WTC11 (cell line): Measurements from ENCODE around the gene BACH2.

ENCODE experiments used
- CTCF ChIP-seq: fragments of 200-600 bp; IDR thresholded peaks from 2 replicates; pipeline ENCODE4 v1.8.0; 2022; ENCODE audit warnings: antibody characterized with exemption
- E2F1 ChIP-seq: sonication (generic); formaldehyde crosslinking; IDR thresholded peaks from 2 replicates; pipeline ENCODE4 v1.8.0; 2022; ENCODE audit warnings: mild to moderate bottlenecking, missing genetic modification reagents
- NFYB ChIP-seq: sonication (generic); formaldehyde crosslinking; conservative IDR thresholded peaks from 2 replicates; pipeline ENCODE4 v1.8.0; 2022; ENCODE audit warnings: low read depth, missing genetic modification reagents
- RELA ChIP-seq: sonication (generic); formaldehyde crosslinking; IDR thresholded peaks from 2 replicates; pipeline ENCODE4 v1.8.1; 2022; ENCODE audit warnings: missing genetic modification reagents, mild to moderate bottlenecking, borderline replicate concordance
- ZNF232 ChIP-seq: sonication (generic); formaldehyde crosslinking; IDR thresholded peaks from 2 replicates; pipeline ENCODE4 v1.8.0; 2022; ENCODE audit warnings: mild to moderate bottlenecking, missing genetic modification reagents
- ZNF425 ChIP-seq: fragments of 250-450 bp; sonication (Bioruptor Pico); conservative IDR thresholded peaks from 2 replicates; pipeline ENCODE4 v1.9.0; 2021; ENCODE audit warnings: mild to moderate bottlenecking

- TF ChIP-seq CTCF (no peak), RELA (no peak), ZNF425 (CRISPR knock-in tag) (no peak), E2F1 (CRISPR knock-in tag) (no peak), ZNF232 (CRISPR knock-in tag) (no peak), NFYB (CRISPR knock-in tag) (no peak)
These were observed 324.6 kb downstream of the BACH2 start for GRCh38 chr6:89972025-89972381.
